Brain microvascular endothelial cell (primary cell): ENCODE measurements around the gene GPR3.

ENCODE experiments used
- DNase-seq: peaks from one replicate; pipeline ENCODE4 v3.0.0-alpha.2; 2020
- H3K27ac ChIP-seq: fragments of 250-450 bp; sonication (Bioruptor Pico); 2 replicates; pipeline ENCODE4 v1.5.1; 2020; ENCODE audit warnings: mild to moderate bottlenecking, moderate library complexity
- H3K27me3 ChIP-seq: fragments of 250-450 bp; sonication (Bioruptor Pico); replicated peaks from 2 replicates; pipeline ENCODE4 v1.5.1; 2020; ENCODE audit warnings: mild to moderate bottlenecking
- H3K36me3 ChIP-seq: fragments of 250-450 bp; sonication (Bioruptor Pico); replicated peaks from 2 replicates; pipeline ENCODE4 v1.5.1; 2020; ENCODE audit warnings: mild to moderate bottlenecking
- H3K4me3 ChIP-seq: 2 replicates; pipeline ENCODE4 v1.5.1; 2011; ENCODE audit warnings: low read depth, mild to moderate bottlenecking, control low read depth, low read length, moderate library complexity
- in situ Hi-C: cut with HindIII; loops from 2 replicates; pipeline ENCODE4 v1.10.0; 2017; ENCODE audit warnings: low sequenced_read_pairs, low pct_ligation_motif_present
- TF ChIP-seq, protein P1 (sequence below): IDR thresholded peaks from 2 replicates; pipeline ENCODE4 v1.5.1; 2011; ENCODE audit warnings: low read depth, mild to moderate bottlenecking, moderate library complexity, low read length, control low read depth, inconsistent platforms; ENCODE audit errors: missing control alignments

Gene GPR3, protein sequence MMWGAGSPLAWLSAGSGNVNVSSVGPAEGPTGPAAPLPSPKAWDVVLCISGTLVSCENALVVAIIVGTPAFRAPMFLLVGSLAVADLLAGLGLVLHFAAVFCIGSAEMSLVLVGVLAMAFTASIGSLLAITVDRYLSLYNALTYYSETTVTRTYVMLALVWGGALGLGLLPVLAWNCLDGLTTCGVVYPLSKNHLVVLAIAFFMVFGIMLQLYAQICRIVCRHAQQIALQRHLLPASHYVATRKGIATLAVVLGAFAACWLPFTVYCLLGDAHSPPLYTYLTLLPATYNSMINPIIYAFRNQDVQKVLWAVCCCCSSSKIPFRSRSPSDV

DNA sequence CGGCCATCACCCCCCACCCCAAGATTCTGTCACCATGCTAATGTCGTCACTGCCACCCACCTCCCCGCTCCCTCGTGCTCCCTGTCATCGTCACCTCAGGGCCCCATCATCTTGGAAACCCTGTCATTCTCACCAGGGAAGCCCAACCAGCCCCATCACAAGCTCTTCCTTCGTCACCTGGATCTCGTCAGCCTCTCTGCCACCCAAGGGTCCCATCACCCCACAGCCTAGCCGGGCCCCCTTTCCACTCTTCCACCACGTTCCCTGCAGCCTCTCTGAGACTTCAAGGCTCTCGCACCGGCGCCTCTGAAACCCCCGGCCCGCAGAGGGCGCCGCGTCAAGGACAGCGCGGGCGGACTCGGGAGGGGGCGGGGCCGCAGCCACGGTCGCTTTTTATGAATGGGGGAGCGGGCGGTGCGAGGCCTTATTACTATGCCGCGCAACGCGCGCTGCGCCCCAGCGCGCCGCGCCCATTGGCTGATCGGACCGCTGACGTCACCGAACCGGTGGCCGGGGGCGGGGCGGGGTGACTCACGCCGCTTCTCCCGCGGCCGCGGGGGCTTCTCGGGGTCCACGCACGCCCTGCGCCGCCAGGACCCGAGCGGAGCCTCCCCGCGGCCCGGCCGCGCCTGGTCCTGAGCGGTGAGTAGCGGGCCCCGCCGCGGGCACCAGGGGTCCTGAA, at the start of gene GPR3:
GPR3 (plus strand) TSS at position 527 of the 682 bp plus-strand sequence. CDS start 1,177 bp downstream, outside the sequence.
- TF ChIP-seq, protein P1, sequence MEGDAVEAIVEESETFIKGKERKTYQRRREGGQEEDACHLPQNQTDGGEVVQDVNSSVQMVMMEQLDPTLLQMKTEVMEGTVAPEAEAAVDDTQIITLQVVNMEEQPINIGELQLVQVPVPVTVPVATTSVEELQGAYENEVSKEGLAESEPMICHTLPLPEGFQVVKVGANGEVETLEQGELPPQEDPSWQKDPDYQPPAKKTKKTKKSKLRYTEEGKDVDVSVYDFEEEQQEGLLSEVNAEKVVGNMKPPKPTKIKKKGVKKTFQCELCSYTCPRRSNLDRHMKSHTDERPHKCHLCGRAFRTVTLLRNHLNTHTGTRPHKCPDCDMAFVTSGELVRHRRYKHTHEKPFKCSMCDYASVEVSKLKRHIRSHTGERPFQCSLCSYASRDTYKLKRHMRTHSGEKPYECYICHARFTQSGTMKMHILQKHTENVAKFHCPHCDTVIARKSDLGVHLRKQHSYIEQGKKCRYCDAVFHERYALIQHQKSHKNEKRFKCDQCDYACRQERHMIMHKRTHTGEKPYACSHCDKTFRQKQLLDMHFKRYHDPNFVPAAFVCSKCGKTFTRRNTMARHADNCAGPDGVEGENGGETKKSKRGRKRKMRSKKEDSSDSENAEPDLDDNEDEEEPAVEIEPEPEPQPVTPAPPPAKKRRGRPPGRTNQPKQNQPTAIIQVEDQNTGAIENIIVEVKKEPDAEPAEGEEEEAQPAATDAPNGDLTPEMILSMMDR, result peak; percentile 71
- Histone ChIP-seq H3K27me3 (no peaks in the 10 kb centered on the region), H3K4me3 (peak within 1 kb of the TSS; percentile 67), H3K27ac (peak within 1 kb of the TSS; percentile 40), H3K36me3 (no peaks in the 10 kb centered on the region)
- in situ Hi-C loops, result no loop called here
- DNase-seq, result peak; percentile 88

DNA sequence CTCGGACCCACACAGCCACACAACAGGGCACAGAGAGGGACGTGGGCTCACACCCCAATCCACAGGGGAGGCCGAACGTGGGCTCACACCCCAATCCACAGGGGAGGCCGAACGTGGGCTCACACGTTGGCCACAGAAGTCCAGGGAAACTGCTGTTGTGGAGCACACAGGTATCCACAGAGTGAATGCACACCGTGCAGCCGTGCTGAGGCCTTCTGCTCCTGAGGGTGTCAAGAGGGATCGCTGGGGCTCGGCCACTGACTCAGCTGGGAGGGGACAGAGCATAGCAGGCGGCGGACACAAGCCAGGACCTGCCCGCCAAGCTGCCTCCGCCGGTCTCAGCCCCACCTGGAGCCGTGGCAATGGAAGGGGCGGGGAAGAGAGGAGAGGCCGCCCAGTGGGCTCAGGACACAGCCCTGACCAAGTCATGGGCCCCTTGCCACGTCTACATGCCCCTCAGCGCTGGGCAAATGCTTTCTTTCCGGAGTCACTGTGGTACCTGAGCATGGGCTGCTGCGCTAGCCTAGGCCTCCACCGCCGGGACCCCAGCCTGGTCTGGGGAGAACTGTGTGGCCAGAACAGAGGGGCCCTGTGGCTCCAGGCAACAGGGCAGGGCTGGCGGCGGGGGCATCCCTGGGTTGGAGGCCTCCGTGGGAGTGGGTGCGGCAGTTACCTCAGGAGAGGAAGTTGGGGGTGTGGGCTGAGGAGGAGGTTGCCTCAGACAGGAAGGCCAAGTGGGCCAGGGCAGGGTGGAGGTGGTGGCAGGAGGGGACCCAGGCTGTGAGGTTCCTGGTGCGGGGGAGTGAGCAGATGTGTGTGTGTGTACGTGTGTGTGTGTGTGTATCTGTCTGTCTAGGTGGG, 49.4 kb upstream of the GPR3 start:
- DNase-seq, result no peak
- no peak overlapping the region for H3K27ac ChIP-seq
- TF ChIP-seq, protein P1, result no peak
- in situ Hi-C loops, result no loop called here
- H3K27me3 ChIP-seq, result no peaks in the 10 kb centered on the region
- H3K4me3 ChIP-seq, result no peak overlapping the region
- H3K36me3 ChIP-seq, result no peaks in the 10 kb centered on the region

DNA sequence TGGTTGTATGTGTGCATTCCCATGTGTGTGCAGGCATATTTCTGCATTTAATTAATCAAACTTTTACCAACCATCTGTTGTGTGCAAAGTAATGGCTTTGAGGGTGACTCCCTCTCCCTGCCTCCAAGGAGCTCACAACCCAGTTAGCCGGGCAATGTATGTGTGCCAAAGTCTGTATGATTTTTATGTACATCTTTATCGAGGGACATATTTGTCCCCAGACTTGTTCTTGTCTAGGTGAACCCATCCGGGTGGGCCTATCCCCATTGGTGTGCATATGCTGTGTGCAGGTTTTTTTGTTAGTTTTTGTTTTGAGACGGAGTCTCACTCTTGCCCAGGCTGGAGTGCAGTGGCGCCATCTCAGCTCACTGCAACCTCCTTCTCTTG, 48.8 kb upstream of the GPR3 start:
- no peak for DNase-seq
- in situ Hi-C loops, result no loop called here
- H3K36me3 ChIP-seq, result no peaks in the 10 kb centered on the region
- H3K4me3 ChIP-seq, result no peak overlapping the region
- TF ChIP-seq, protein P1, result no peak
- H3K27me3 ChIP-seq, result no peaks in the 10 kb centered on the region
- no peak overlapping the region for H3K27ac ChIP-seq

DNA sequence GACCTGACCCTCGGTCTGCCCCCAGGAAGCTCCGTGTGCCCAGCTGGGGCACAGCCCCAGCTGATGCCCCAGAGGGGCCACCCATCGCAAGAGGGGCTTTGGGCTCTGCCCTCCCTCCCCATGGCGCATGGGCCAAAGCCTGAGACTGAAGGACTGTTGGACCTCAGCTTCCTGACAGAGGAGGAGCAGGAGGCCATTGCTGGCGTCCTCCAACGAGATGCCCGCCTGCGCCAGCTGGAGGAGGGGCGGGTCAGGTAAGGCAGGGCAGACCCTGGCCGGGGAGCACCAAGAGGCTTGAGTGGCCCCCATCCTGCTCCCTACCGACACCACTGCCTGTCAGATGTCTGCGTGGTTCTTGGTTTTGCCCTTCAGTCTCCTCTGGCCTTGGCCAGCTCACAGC, 47.1 kb upstream of the GPR3 start:
- TF ChIP-seq, protein P1, result no peak
- Histone ChIP-seq H3K4me3 (no peak overlapping the region), H3K27me3 (no peaks in the 10 kb centered on the region), H3K27ac (no peak overlapping the region), H3K36me3 (no peaks in the 10 kb centered on the region)
- in situ Hi-C loops, result no loop called here
- no peak for DNase-seq

- Histone ChIP-seq H3K27ac (no peak overlapping the region), H3K27me3 (no peaks in the 10 kb centered on the region), H3K4me3 (no peak overlapping the region), H3K36me3 (no peaks in the 10 kb centered on the region)
- TF ChIP-seq, protein P1, result no peak
- DNase-seq, result no peak
- in situ Hi-C loops, result no loop called here
Measured at GRCh38 chr1:27346357-27346756, 46.1 kb upstream of the GPR3 start.
